ENCODE results near the gene ASIC3.
"Not testable (repeated sequence)": the region's sequence is repeated elsewhere in the genome, so short reads cannot be mapped to it uniquely, and the experiment has no call there.

Gene ASIC3

GRCh38 chr7:151013733-151014497, 34.4 kb upstream of the ASIC3 start:
- peak; percentile 74 for DNase-seq (ENCODE audit: low read depth)

- no peak for DNase-seq (ENCODE audit: low read depth)
These were observed 33.4 kb upstream of the ASIC3 start for GRCh38 chr7:151014950-151015349.

DNA sequence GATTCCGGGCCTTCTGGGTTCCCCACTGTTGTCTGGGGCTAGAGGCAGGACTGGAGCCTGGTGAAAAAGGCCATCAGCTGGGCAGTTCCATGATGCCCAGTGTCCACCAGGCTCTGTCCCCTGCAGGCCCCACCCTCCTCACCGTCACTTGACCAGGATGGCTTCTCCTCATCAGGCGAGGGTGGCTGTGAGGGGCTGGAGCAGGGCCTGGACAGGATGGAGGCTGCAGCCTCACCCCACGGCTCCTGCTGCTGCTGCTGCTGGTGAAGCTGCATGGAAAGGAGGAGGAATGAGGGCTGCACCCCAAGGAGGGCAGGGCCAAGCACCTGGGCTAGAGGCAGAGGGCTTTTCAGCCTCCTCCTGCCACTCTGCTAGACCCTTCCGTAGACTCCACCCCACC, 32.4 kb upstream of the ASIC3 start:
- no peak for DNase-seq (ENCODE audit: low read depth)

- no peak for DNase-seq (ENCODE audit: low read depth)
These were observed 31.8 kb upstream of the ASIC3 start for GRCh38 chr7:151016505-151016904.

DNA sequence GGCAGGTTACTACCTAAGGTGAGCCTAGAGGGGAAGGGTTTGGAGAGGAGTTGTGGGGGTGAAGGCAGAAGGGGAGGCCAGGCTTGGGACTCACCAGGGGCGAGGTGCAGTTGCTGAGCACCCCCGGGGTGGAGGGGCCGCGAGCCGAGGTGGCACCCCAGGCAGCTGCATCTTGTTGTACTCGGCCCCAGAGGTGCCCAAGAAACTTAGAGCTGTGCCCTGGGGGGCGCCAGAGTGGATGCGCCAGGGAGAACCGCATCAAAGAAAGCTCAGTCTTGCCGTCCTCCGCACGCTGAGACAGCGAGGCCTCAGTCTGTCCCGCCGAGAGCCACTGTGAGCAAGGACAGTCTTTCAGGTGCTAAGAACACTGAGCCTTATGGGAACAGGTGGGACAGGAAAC, 31.4 kb upstream of the ASIC3 start:
- no peak for DNase-seq (ENCODE audit: low read depth)

DNA sequence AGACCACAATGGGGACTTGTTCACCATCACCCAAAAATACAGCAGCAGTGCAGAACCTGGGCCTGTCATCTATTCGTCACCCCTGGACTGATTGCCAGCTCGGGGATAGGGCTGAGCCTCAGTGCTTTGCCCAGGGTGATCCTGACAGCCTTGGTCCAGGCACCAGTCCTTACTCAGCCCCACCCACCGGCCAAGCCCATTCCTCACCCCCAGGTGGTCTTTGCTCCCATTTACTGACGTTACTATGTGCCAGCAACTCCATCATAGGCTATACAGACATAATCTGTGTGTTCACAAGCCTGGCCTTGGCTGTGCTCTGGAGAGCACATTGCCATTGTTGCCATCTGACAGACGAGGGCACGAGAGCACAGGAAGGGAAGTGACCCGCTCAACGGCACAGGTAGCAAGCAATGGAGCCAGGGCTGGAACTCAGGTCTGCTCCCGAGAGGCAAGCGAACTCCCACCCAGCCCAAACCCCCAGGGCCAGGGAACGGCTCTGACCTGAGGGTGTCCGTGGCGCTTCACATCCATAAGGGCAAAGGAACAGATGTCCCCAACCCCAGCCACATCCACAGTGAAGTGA, 30.9 kb upstream of the ASIC3 start:
- DNase-seq (ENCODE audit: low read depth), result no peak

GRCh38 chr7:151017953-151018420, 30.3 kb upstream of the ASIC3 start:
- DNase-seq (ENCODE audit: low read depth), result peak; percentile 73

DNA sequence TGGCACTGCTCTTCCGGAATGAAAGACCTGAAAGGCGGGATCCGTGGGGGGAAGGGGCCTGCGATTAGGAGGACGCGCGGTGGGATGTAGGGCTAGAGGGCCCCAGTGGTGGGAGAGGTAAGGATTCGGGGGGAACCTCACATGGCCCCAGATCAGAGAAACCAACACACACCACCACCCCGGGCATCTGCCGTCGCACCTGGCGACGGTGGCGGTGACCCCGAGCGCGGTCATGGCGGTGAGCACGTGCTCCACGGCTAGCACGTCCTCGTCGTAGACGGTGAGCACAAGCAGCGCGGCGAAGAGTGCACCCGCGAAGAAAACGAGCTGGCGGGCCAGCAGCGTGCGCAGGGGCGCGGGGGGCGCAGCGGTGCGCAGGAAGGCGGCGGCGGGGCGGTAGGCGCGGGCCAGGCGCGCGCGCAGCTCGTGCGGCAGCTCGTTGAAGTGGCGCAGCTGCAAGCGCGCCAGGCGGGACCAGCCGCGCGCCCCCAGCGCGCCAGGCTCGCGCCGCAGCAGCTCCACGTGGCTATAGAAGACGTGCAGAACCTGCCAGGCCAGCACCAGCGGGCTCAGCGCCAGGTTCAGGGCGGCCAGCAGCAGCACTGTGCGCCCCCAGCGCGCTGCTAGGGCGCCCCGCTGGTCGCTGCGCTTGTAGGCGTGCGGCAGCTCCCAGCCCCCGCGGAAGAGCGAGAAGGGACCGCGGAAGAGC, 29.8 kb upstream of the ASIC3 start:
- DNase-seq (ENCODE audit: low read depth), result no peak

DNA sequence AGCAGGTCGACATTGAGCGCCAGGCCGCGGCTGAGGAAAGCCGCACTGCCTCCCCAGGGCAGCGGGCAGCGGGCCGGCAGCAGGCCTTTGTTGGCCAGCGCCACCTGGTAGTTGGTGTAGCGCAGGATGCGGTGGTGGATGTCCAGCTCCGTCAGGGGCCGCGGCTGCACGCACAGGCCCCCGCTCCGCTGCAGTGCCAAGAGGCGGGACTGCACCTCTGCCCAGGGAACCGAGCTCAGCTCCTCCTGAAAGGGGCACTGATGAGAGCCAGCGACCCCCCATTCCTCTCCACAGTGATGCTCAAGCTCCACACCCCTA, 29.2 kb upstream of the ASIC3 start:
- DNase-seq (ENCODE audit: low read depth), result no peak

- no peak for DNase-seq (ENCODE audit: low read depth)
These were observed 28.1 kb upstream of the ASIC3 start for GRCh38 chr7:151020231-151020630.

DNA sequence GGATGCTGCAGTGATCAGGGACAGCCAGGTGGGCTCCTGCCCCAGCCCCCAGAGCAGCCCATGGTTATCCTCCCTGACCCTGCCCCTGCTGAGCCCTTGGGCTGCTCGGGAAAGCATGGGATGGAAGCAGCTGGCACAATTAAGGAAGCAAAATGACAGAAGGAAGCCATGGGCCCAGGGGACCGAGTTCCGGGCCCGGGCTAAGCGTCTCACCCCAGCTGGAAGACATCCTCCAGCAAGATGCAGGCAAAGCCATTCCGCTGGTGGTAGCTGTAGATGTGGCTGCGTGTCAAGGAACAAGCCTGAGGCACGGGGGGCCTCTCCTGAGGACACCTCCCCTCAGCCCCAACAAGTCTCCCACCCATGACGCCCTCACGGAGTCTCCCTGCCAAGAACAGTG, 25.1 kb upstream of the ASIC3 start:
- no peak for DNase-seq (ENCODE audit: low read depth)

DNA sequence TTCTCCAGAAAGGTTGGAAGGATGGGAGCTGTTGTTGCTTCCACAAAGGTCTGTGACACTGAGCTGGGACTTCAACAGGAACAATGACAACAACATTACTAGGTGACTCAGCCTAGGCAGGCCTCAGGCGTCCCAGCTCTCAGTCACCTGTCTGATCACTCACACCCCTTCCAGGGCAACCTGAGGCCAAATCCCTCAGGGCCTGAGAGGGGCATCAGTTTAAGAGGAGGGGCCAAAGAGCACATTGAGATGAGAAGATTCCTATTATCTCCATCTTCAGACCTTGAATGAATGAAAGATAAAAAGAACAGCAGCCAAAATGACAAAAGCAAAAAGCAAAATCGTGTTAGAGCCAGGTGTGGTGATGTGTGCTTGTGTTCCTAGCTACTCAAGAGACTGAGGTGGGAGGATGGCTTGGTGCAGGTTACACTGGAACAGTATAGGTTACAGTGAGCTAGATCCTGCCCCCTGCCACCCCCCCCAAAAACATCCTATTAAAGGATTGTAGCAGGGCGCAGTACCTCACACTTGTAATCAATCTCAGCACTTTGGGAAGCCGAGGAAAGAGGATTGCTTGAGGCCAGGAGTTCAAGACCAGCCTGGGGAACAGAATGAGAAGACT, 23.8 kb upstream of the ASIC3 start, which contains the start of gene ATG9B:
TSS of gene ATG9B (minus strand) at position 60 of the 622 bp plus-strand sequence. CDS start 71 bp downstream, outside the sequence.
- no peak for DNase-seq (ENCODE audit: low read depth)

DNA sequence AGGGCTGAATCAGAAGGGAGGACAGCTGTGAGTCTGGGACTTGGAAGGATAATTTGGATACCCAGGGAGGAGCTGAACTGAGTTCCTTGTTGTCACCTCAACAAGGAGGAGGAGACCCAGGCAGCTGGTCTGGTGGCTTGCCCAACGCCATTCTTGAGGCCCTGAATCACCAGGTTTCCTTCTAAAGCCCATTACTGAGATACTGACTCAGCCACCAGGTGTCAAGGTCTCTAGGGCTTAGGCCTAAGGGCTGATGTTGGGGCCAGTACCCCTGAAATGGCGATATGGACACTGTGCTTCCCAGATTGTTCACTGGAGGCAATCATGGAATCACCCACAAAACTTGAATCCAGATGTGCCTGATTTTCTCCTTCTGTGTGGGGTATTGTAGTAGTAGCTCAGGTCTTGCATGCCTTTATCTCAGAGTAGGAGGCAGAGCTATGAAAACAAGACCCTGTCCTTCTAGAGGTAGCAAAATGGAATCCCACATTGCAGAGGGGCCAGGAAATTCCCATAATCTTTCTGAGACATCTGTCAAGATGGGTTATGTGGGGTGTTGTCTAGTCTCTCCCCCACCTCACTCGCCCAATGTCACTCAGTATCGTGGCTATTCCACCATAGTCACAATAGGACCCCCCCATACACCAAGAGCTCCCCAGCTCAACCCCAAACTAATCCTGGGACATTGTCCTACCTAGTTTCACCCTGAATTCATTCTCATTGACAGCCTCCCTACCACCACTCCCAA, 22.2 kb upstream of the ASIC3 start:
- DNase-seq (ENCODE audit: low read depth), result no peak

DNA sequence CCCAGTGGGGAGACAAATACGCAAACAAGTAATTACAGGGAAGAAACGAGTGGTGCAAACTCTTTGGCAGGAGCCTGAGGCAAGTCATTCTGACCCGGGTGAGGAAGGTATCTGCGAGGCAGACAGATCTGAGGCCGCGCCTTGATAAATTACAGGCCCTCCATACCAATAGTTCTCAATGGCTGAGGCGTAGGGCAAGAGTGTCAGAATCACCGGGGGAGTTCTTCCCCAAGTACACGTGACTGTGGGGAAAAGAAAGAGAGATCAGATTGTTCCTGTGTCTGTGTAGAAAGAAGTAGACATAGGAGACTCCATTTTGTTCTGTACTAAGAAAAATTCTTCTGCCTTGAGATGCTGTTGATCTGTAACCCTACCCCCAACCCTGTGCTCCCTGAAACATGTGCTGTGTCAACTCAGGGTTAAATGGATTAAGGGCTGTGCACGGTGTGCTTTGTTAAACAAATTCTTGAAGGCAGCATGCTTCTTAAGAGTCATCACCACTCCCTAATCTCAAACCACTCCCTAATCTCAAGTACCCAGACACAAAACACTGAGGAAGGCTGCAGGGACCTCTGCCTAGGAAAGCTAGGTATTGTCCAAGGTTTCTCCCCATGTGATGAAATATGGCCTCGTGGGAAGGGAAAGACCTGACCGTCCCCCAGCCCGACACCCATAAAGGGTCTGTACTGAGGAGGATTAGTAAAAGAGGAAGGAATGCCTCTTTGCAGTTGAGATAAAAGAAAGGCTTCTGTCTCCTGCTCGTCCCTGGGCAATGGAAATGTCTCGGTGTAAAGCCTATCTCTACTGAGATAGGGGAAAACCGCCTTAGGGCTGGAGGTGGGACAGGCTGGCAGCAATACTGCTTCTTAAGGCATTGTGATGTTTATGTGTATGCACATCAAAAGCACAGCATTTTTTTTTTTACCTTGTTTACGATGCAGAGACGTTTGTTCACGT, 21.3 kb upstream of the ASIC3 start:
- not testable (repeated sequence) for DNase-seq (ENCODE audit: low read depth)

- not testable (repeated sequence) for DNase-seq (ENCODE audit: low read depth)
These were observed 20.6 kb upstream of the ASIC3 start for GRCh38 chr7:151027728-151028130.

DNA sequence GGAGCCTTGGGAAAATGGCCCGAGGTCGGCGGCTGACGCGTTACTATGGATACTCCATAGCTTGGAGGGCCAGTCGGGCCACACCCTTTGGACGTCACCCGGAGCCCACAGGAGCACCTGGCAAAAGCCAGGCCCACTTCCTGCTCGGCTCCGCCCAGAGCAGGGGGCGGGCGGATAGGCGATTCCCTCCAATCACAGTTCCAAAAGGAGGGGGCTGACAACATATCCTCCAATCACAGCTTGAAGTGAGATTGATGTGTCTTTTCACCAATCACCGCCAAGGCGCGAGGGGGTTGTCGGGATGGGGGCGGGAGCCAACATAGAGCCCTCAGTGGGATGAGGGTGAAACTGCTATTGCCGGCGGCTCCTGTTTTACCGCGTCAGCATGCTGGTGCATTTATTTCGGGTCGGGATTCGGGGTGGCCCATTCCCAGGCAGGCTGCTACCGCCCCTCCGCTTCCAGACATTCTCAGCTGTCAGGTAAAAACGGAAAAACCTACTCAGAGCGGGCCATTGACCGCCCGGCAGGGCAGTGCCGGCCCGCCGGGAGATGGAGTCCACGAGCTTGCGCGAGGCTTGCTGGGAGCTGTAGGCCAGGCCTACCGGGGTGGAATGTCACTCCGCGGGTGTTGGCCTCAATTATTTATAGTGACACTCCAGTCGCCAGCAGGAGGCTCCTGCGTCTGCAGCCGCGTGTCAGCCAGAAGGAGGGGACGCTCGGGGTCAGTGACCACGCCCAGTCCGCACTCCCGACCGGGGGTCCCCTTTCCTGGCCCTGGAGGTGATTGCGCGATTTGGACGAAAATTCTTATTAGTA, 20.0 kb upstream of the ASIC3 start, which contains the start of gene ABCB8:
TSS of gene ABCB8 (plus strand) at position 320 of the 817 bp plus-strand sequence. CDS start at position 386, 66 bp downstream.
- DNase-seq (ENCODE audit: low read depth), result peak; percentile 98

DNA sequence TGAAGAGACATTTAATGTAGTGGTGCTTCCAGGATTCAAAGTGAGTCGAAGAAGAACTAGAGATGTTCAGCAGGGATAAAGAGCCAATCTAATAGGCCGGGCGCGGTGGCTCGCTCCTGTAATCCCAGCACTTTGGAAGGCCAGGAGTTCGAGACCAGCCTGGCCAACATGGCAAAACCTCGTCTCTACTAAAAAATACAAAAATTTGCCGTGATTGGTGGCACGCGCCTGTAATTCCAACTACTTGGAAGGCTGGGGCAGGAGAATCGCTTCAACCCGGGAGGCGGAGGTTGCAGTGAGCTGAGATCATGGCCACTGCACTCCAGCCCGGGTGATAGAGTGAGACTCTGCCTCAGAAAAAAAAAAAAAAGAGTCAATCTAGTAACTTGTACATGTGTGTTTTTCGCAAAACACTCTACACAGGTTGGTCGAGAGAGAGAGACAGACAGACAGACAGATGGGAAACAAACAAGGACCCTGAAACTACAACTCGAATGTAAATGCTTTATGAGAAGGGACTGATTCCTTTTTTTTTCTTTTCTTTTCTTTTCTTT, 19.3 kb upstream of the ASIC3 start:
- DNase-seq (ENCODE audit: low read depth), result no peak

GRCh38 chr7:151031011-151031410, 17.3 kb upstream of the ASIC3 start:
- DNase-seq (ENCODE audit: low read depth), result no peak
